Panc1 (cell line): Measurements from ENCODE around the gene TAB3. TPM values are rescaled to one million over a fixed set of nuclear protein-coding genes. Genes with fewer than 3 reads are reported as not detected.
"Not testable (repeated sequence)": the region's sequence is repeated elsewhere in the genome, so short reads cannot be mapped to it uniquely, and the experiment has no call there.

Experiments
- ATAC-seq: fragments of 200-7000 bp; cut with Tn5 transposase; 2 replicates; pipeline ENCODE4 v1.9.1; 2020; ENCODE audit warnings: mild to moderate bottlenecking, moderate library complexity
- BruUV-seq: library from RNA; stranded (reverse); fragments of 400-500 nt; replicated peaks from 2 replicates; lab custom pipeline; 2021; lab: Mats Ljungman, UMichigan
- CTCF ChIA-PET: fragments of 300-600 bp; sonication (Branson Sonifier 250); formaldehyde crosslinking; loops from one replicate; lab custom pipeline; 2022; ENCODE audit warnings: antibody characterized with exemption; lab: Charles Lee
- POLR2A ChIA-PET: fragments of 300-600 bp; sonication (Branson Sonifier 250); formaldehyde crosslinking; loops from one replicate; lab custom pipeline; 2022; ENCODE audit warnings: antibody characterized with exemption; lab: Charles Lee
- DNase-seq: peaks from one replicate; pipeline ENCODE4 v3.0.0-alpha.2; 2010; ENCODE audit warnings: low read depth, low spot score
- H3K27ac ChIP-seq: 2 replicates; pipeline ENCODE4 v1.5.1; 2011; ENCODE audit warnings: mild to moderate bottlenecking, low read length, inconsistent platforms
- H3K27me3 ChIP-seq: fragments of 200-500 bp; sonication (Bioruptor generic); 2 replicates; pipeline ENCODE4 v1.6.0; 2014; ENCODE audit warnings: low read length, inconsistent platforms; ENCODE audit not compliant: control insufficient read depth, insufficient read depth
- H3K36me3 ChIP-seq: fragments of 200-500 bp; sonication (Bioruptor generic); 2 replicates; pipeline ENCODE4 v1.5.1; 2014; ENCODE audit warnings: inconsistent platforms, mild to moderate bottlenecking, low read length, moderate library complexity; ENCODE audit not compliant: control insufficient read depth, insufficient read depth
- H3K4me1 ChIP-seq: 2 replicates; pipeline ENCODE4 v1.5.1; 2011; ENCODE audit warnings: inconsistent platforms, mild to moderate bottlenecking, low read length, moderate library complexity; ENCODE audit not compliant: control insufficient read depth, insufficient read depth
- H3K4me3 ChIP-seq, 2 experiments: 2 replicates each; pipeline ENCODE4 v1.5.1; 2011 to 2012; ENCODE audit warnings: low read depth in 2 of 2, low read length in 2 of 2, mild to moderate bottlenecking in 2 of 2, inconsistent platforms in 1 of 2, moderate library complexity in 1 of 2
- H3K9me3 ChIP-seq: fragments of 200-500 bp; sonication (Bioruptor generic); 2 replicates; pipeline ENCODE4 v1.5.1; 2014; ENCODE audit warnings: low read depth, mild to moderate bottlenecking, inconsistent platforms, low read length, moderate library complexity; ENCODE audit not compliant: control insufficient read depth, insufficient read depth
- CTCF ChIP-seq: fragments of 450-650 bp; IDR thresholded peaks from 2 replicates; pipeline ENCODE4 v1.5.1; 2017; ENCODE audit warnings: mild to moderate bottlenecking
- POLR2AphosphoS5 ChIP-seq: IDR thresholded peaks from 2 replicates; pipeline ENCODE4 v1.6.1; 2012; ENCODE audit warnings: mild to moderate bottlenecking, low read depth, low read length, moderate library complexity
- REST ChIP-seq, 2 experiments: IDR thresholded peaks; 2 replicates each; pipeline ENCODE4 v1.6.1; 2011 to 2012; ENCODE audit warnings: low read depth in 2 of 2, control low read depth in 1 of 2, low read length in 1 of 2, mild to moderate bottlenecking in 1 of 2, moderate library complexity in 1 of 2; ENCODE audit not compliant: insufficient read depth in 1 of 2
- SIN3A ChIP-seq: IDR thresholded peaks from 2 replicates; pipeline ENCODE4 v1.6.1; 2012; ENCODE audit warnings: low read depth, mild to moderate bottlenecking, low read length, moderate library complexity, borderline replicate concordance; ENCODE audit not compliant: insufficient read depth
- TCF7L2 ChIP-seq: IDR thresholded peaks from 2 replicates; pipeline ENCODE4 v1.6.1; 2011; ENCODE audit warnings: mild to moderate bottlenecking, low read depth, low read length, inconsistent platforms
- in situ Hi-C: cut with HindIII; loops from 2 replicates; pipeline ENCODE4 v1.10.0; 2016; ENCODE audit warnings: low sequenced_read_pairs, low pct_unique_long_range_greater_than_20kb
- intact Hi-C: fragments of 100-400 bp; cut with micrococcal nuclease; formaldehyde crosslinking; loops from one replicate; pipeline ENCODE4 v1.10.0; 2022; ENCODE audit not compliant: unreplicated experiment
- total RNA-seq: library from RNA; stranded (reverse); gene quantifications from one replicate; pipeline ENCODE4 v1.2.1, GENCODE V29; 2021; ENCODE audit not compliant: unreplicated experiment

Gene TAB3
- total RNA-seq, 1 experiment from 2014 or later = 7.7 TPM

- Histone ChIP-seq H3K27ac (no peak overlapping the region), H3K4me1 (no peaks in the 10 kb centered on the region), H3K9me3 (no peaks in the 10 kb centered on the region), H3K36me3 (no peaks in the 10 kb centered on the region), H3K27me3 (no peaks in the 10 kb centered on the region), H3K4me3 (no peak overlapping the region)
- in situ Hi-C loops = no loop called here
- ChIA-PET POLR2A (no interaction called here), CTCF (no interaction called here)
- DNase-seq (no peak), ATAC-seq (no peak)
- TF ChIP-seq TCF7L2 = no peak
- no peak for TF ChIP-seq REST (IDR thresholded peaks at IDR 0.05; ENCODE audit: insufficient read depth in 1 of 2, low read depth in 2 of 2, low read length in 1 of 2)
- no peak for TF ChIP-seq CTCF
- TF ChIP-seq POLR2AphosphoS5 = no peak
- no peak for TF ChIP-seq SIN3A
- BruUV-seq = no TSS peak
- intact Hi-C loops = no loop called here
These were observed 89.7 kb downstream of the TAB3 start for GRCh38 chrX:30799327-30799726.

GRCh38 chrX:30798810-30799209 lies 90.2 kb downstream of the TAB3 start:
- CTCF ChIA-PET = no interaction called here
- Histone ChIP-seq H3K36me3 (no peaks in the 10 kb centered on the region), H3K9me3 (no peaks in the 10 kb centered on the region), H3K27ac (no peak overlapping the region), H3K27me3 (no peaks in the 10 kb centered on the region), H3K4me1 (no peaks in the 10 kb centered on the region), H3K4me3 (no peak overlapping the region)
- no peak for TF ChIP-seq SIN3A
- no peak for TF ChIP-seq TCF7L2
- TF ChIP-seq POLR2AphosphoS5 = no peak
- TF ChIP-seq CTCF = no peak
- TF ChIP-seq REST (IDR thresholded peaks at IDR 0.05; ENCODE audit: insufficient read depth in 1 of 2, low read depth in 2 of 2, low read length in 1 of 2) = no peak
- BruUV-seq = no TSS peak
- POLR2A ChIA-PET = no interaction called here
- intact Hi-C loops (no loop called here), in situ Hi-C loops (no loop called here)
- ATAC-seq (no peak), DNase-seq (no peak)

- H3K36me3 ChIP-seq, POLR2A ChIA-PET, BruUV-seq, ATAC-seq, CTCF ChIA-PET, in situ Hi-C loops, H3K4me3 ChIP-seq, H3K27ac ChIP-seq, H3K4me1 ChIP-seq, DNase-seq, intact Hi-C loops, H3K9me3 ChIP-seq, H3K27me3 ChIP-seq: not testable (repeated sequence)
These were observed 91.8 kb downstream of the TAB3 start for GRCh38 chrX:30797301-30797700.
